ENCODE results near the gene MBD5. TPM values are rescaled to one million over a fixed set of nuclear protein-coding genes. Genes with fewer than 3 reads are reported as not detected.
A peak's percentile ranks its signal among the peaks of the same experiment; 100 is the strongest.
"Not testable (repeated sequence)": the region's sequence is repeated elsewhere in the genome, so short reads cannot be mapped to it uniquely, and the experiment has no call there.

The MBD5 gene
- total RNA-seq, 1 donor from 2014 or later: 18.8 TPM

DNA sequence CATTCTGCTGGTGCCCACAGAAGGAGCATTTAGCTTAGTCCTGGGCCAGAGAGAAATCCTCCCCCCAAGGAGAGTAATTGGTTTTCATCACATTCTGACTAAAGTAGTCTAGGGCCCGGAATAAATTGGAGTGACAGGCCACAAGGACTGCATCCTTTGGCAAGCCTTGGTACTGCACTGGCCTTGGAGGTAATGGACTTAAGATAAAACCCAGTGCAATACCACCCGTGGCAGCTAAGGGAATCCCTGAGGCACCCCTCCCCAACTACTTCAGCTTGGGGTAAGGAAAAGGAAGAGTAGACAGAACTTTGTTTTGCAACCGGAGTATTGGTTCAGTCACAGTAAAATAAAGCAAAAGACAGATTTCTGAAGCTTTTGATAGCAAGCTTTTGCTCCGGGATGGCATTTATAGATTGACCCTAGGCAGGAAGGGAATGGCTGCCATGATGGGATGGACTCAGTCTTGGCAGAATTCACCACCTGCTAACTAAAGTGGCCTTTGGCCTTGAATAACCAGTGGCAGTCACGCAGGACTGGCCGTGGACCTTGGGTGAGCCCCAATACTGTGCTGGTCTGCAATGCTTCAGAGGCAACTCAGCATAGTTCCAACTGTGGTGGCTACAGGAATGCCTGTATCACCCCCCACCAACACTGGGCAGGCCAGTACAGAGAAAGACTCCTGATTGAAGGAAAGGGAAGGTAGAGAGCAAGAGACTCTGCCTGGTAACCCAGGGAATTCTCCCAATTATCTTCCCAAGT lies 14.5 kb upstream of the MBD5 start:
- Mint-ChIP-seq H3K4me1 (ENCODE audit: low read depth) (no peaks in the 10 kb centered on the region), H3K27ac (no peak overlapping the region), H3K4me3 (no peak overlapping the region), H3K36me3 (ENCODE audit: low read depth) (peaks cover 19% of the 10 kb centered on the region), H3K9me3 (peaks cover 47% of the 10 kb centered on the region), H3K27me3 (ENCODE audit: insufficient read depth) (no peaks in the 10 kb centered on the region)
- intact Hi-C loops (cut with micrococcal nuclease): no loop called here
- no peak for DNase-seq (ENCODE audit: low spot score)

DNA sequence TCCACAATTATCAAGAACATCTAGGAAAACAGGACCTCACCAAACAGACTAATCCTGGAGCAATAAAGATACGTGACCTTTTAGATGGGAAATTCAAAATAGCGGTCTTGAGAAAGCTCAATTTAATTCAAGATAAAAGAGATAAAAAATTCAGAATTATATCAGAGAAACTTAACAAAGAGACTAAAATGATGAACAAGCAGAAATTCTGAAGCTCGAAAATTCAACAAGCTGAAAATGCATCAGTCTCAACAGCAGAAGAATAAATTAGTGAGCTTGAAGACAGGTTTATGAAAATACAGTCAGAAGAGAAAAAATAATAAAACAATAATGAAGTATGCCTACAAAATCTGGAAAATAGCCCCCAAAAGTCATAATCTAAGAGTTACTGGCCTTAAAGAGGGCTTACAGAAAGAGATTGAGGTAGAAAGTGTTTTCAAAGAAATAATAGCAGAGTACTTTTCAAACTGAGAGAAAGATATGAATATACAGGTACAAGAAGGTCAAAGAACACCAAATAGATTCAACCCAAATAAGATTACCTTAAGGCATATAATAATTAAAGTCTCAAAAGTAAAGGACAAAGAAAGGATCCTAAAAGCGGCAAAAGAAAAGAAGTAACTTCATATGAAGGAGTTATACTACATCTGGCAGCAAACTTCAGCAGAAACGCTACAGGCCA lies 13.5 kb upstream of the MBD5 start:
- Mint-ChIP-seq H3K27me3 (ENCODE audit: insufficient read depth) (no peaks in the 10 kb centered on the region), H3K36me3 (ENCODE audit: low read depth) (peaks cover 17% of the 10 kb centered on the region), H3K27ac (no peak overlapping the region), H3K4me1 (ENCODE audit: low read depth) (no peaks in the 10 kb centered on the region), H3K9me3 (peaks cover 39% of the 10 kb centered on the region), H3K4me3 (no peak overlapping the region)
- intact Hi-C loops (cut with micrococcal nuclease): no loop called here
- DNase-seq (ENCODE audit: low spot score): no peak

DNA sequence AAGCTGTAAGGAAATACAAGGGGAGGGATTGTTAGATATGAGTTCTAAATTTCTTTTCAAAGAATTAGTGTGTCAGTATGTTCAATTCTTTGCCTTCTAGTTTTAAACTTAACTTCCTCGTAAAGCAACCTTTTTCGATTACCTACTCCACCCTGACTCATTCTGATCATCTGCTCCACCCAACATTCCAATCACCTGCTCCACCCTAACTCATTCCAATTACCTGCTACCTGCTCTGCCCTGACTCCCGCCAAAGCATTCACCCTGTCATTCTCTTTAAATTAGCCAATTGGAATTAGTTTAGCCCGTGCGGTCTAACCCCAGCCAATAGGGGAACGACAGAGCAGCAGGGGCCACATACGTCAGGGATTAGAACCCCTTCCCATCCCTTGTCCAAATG lies 12.5 kb upstream of the MBD5 start:
- H3K4me1 Mint-ChIP-seq (ENCODE audit: low read depth); H3K27ac Mint-ChIP-seq; H3K4me3 Mint-ChIP-seq; intact Hi-C loops (cut with micrococcal nuclease); DNase-seq (ENCODE audit: low spot score); H3K27me3 Mint-ChIP-seq (ENCODE audit: insufficient read depth): not testable (repeated sequence)
- Mint-ChIP-seq H3K36me3 (ENCODE audit: low read depth) (peaks cover 15% of the 10 kb centered on the region), H3K9me3 (peaks cover 33% of the 10 kb centered on the region)

DNA sequence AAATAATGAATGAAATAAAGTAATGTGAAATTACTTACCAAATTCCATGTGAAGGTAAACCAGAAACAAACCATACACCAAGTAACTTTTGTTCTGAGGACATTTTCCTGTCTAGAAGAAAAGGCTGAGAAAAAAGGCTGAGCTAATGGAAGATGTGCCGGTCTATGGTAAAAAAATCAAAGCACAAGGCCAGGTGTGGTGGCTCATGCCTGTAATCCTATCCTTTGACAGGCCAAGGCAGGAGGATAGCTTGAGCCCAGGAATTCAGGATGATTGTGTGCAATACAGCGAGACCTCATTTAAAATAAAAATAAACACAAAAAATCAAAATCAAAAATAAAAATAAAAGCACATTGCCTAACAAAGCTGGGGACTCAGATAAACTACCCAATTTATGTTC lies 7.0 kb upstream of the MBD5 start:
- no peaks in the 10 kb centered on the region for H3K27me3 Mint-ChIP-seq (ENCODE audit: insufficient read depth)
- H3K36me3 Mint-ChIP-seq (ENCODE audit: low read depth): peaks cover 12% of the 10 kb centered on the region
- DNase-seq (ENCODE audit: low spot score): no peak
- peaks cover 14% of the 10 kb centered on the region for H3K9me3 Mint-ChIP-seq
- no peak overlapping the region for H3K4me3 Mint-ChIP-seq
- intact Hi-C loops (cut with micrococcal nuclease): no loop called here
- H3K4me1 Mint-ChIP-seq (ENCODE audit: low read depth): peaks cover 13% of the 10 kb centered on the region
- H3K27ac Mint-ChIP-seq: no peak overlapping the region

DNA sequence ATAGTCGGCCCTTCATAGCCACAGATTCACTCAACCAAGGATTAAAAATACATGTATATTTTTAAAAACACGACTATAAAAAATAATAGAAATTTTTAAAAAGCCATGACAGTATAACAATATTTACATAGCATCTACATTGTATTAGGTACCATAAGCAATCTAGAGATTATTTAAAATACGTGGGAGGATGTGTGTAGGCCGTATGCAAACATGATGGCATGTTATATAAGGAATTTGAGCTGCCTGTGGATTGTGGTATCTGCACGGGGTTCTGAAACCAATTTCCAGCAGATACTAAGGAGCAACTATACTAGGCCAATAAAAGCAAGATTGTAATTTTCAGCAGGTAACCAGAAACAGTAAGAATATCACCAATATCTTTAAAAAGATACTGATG lies 6.3 kb upstream of the MBD5 start:
- Mint-ChIP-seq H3K9me3 (peaks cover 12% of the 10 kb centered on the region), H3K4me1 (ENCODE audit: low read depth) (peaks cover 19% of the 10 kb centered on the region), H3K36me3 (ENCODE audit: low read depth) (peaks cover 10% of the 10 kb centered on the region), H3K4me3 (no peak overlapping the region), H3K27me3 (ENCODE audit: insufficient read depth) (no peaks in the 10 kb centered on the region), H3K27ac (no peak overlapping the region)
- intact Hi-C loops (cut with micrococcal nuclease): no loop called here
- DNase-seq (ENCODE audit: low spot score): no peak

DNA sequence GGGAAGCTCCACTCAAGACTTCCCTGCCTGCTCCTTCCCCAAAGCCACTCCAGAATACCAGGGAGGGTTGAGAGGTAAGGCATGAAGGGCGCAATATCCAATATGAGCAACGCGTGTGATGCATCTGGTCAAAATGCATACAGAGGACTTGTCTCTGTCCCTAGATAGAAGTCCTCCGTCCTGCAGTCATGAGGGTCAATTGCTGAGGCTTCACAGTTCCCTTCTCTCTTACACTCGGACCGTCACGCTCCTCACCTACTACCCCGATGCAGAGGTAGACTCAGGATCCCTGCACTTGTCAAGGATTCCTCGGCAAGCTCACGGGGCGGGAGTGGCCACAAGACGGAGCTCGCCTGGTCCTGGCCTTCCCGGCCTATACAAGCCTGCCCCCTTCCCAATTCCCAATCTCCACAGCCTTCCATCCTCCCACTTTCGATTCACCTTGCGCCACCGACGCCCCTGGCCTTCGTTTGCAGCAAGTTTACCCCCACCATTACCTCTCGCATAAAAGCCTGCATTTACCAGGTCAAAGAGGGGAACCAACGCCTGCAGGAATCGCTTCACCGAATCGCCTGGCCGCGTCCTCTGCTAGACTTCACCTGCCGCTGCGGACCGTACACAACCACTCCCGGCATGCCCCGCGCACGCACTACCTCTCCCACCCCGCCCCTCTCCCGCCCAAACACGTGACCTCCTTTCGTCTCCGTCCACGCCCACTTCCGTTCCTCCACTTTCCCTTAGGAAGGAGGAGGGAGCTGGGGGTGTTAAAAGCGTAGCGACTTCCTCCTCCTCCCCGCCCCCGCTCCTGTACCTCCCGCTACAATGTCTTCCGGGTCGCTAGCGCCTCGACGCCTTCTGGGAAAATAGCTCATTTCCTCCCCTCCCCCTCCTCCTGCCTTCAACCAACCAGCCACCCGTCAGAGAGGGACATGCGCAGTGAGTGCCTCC lies 506 bp upstream of the MBD5 start, which contains the start of gene ORC4:
ORC4 (minus strand) TSS at position 627 of the 948 bp plus-strand sequence. CDS start 44,779 bp downstream, outside the sequence.
- no peaks in the 10 kb centered on the region for H3K36me3 Mint-ChIP-seq (ENCODE audit: low read depth)
- DNase-seq (ENCODE audit: low spot score): peak; percentile 95
- peaks cover 40% of the 10 kb centered on the region for H3K4me1 Mint-ChIP-seq (ENCODE audit: low read depth)
- H3K27me3 Mint-ChIP-seq (ENCODE audit: insufficient read depth): no peaks in the 10 kb centered on the region
- intact Hi-C loops (cut with micrococcal nuclease): loop anchor here (1.0 to 5.0 kb wide), 11 partner anchors 84 to 1567 kb away; partner anchors contain the start of genes ACVR2A and MMADHC
- H3K27ac Mint-ChIP-seq: peak within 1 kb of the TSS; percentile 95
- peak within 1 kb of the TSS; percentile 98 for H3K4me3 Mint-ChIP-seq
- H3K9me3 Mint-ChIP-seq: no peaks in the 10 kb centered on the region

DNA sequence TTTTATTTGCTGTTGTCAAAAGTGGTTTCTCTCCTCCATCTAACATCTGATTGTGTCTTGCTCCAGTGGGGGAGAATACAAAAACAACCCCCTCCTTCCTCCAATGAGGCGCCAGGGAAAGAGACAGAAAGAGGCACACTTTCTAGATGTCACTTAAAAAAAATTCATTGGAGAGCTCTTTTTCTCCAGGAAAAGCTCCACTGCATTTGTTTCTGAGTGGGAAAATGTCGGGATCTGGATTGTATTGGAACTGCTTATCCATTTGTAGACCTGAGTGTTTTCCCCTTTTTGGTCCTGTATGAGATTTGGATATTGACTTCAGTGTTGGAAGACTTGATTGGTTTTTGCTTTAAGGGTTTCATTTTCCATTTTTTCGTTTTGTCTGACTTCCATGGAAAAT lies 995 bp downstream of the MBD5 start:
- H3K27me3 Mint-ChIP-seq (ENCODE audit: insufficient read depth): no peaks in the 10 kb centered on the region
- intact Hi-C loops (cut with micrococcal nuclease): loop anchor here (1.0 to 5.0 kb wide), 5 partner anchors 85 to 905 kb away; no protein-coding TSS in a partner anchor
- DNase-seq (ENCODE audit: low spot score): no peak
- H3K27ac Mint-ChIP-seq: peak overlapping the region; percentile 95
- H3K4me1 Mint-ChIP-seq (ENCODE audit: low read depth): peaks cover 50% of the 10 kb centered on the region
- no peaks in the 10 kb centered on the region for H3K9me3 Mint-ChIP-seq
- H3K36me3 Mint-ChIP-seq (ENCODE audit: low read depth): peaks cover 4% of the 10 kb centered on the region
- peak overlapping the region; percentile 98 for H3K4me3 Mint-ChIP-seq

DNA sequence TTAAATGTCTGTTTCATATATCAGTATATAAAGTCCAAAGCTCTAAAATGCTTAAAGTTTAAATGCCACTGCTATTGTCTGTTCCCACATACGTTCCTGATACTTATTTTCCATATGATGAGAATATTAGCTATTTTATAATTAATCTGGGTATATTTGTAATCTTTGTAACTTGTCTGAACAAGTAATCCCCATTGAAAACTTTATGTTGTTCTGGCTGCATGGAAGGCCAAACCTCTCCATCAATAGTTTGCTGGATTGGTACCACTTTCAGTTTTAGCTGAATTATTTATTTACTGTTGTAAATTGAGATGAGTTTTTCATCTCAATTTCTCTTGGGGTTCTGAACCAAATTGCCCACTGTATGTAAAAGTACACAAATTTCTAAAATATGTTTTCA lies 1.5 kb downstream of the MBD5 start:
- peaks cover 50% of the 10 kb centered on the region for H3K4me1 Mint-ChIP-seq (ENCODE audit: low read depth)
- intact Hi-C loops (cut with micrococcal nuclease): loop anchor here (5.0 kb wide), 2 partner anchors 390 to 905 kb away; no protein-coding TSS in a partner anchor
- H3K36me3 Mint-ChIP-seq (ENCODE audit: low read depth): peaks cover 4% of the 10 kb centered on the region
- no peak for DNase-seq (ENCODE audit: low spot score)
- H3K4me3 Mint-ChIP-seq: peak overlapping the region; percentile 98
- no peaks in the 10 kb centered on the region for H3K9me3 Mint-ChIP-seq
- H3K27me3 Mint-ChIP-seq (ENCODE audit: insufficient read depth): no peaks in the 10 kb centered on the region
- H3K27ac Mint-ChIP-seq: peak overlapping the region; percentile 95

DNA sequence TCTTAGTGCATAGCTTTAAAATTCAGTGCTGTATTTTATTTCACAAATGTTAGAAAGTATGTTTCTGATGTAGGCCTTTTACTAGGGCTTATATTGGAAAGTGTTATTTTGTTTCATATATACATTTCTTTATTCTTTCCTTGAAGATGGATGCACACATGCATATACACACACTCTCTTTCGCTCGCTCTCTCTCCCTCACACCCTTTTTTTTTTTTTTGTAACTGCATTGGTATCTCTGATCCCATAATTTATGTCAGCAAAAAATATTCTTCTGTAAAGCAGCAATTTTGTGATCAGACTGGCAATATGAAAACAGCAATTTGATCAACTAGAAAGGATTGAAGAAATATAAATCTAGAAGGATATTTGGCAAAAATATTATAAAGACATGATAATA lies 2.0 kb downstream of the MBD5 start:
- Mint-ChIP-seq H3K4me1 (ENCODE audit: low read depth) (peaks cover 47% of the 10 kb centered on the region), H3K4me3 (peak overlapping the region; percentile 98), H3K9me3 (no peaks in the 10 kb centered on the region), H3K27me3 (ENCODE audit: insufficient read depth) (no peaks in the 10 kb centered on the region), H3K27ac (no peak overlapping the region), H3K36me3 (ENCODE audit: low read depth) (peaks cover 4% of the 10 kb centered on the region)
- DNase-seq (ENCODE audit: low spot score): no peak
- intact Hi-C loops (cut with micrococcal nuclease): loop anchor here (5.0 kb wide), 2 partner anchors 391 to 904 kb away; no protein-coding TSS in a partner anchor

DNA sequence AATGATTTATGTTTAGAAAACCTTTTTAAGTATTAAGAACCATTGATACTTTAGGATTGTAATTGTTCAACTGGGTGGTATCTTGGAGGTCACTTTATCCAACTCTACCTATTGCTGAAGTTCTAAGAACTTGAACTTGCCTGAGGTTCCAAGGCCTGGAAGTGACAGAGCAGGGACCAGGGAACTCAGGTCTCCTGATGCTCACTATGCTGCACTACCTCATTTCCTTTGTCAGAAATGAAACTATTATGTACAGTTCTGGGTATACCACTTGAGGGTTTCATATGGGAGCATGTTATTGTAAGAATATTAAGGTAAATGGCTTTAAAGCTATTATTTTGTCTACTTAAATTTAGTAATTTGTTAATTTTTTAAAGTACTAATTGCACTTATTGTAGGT lies 3.0 kb downstream of the MBD5 start:
- peak overlapping the region; percentile 89 for H3K27ac Mint-ChIP-seq
- no peaks in the 10 kb centered on the region for H3K9me3 Mint-ChIP-seq
- intact Hi-C loops (cut with micrococcal nuclease): loop anchor here (1.0 to 5.0 kb wide), 3 partner anchors 392 to 903 kb away; partner anchors contain the start of gene KIF5C
- H3K4me1 Mint-ChIP-seq (ENCODE audit: low read depth): peaks cover 37% of the 10 kb centered on the region
- H3K36me3 Mint-ChIP-seq (ENCODE audit: low read depth): peaks cover 4% of the 10 kb centered on the region
- no peak for DNase-seq (ENCODE audit: low spot score)
- no peaks in the 10 kb centered on the region for H3K27me3 Mint-ChIP-seq (ENCODE audit: insufficient read depth)
- H3K4me3 Mint-ChIP-seq: peak overlapping the region; percentile 76

DNA sequence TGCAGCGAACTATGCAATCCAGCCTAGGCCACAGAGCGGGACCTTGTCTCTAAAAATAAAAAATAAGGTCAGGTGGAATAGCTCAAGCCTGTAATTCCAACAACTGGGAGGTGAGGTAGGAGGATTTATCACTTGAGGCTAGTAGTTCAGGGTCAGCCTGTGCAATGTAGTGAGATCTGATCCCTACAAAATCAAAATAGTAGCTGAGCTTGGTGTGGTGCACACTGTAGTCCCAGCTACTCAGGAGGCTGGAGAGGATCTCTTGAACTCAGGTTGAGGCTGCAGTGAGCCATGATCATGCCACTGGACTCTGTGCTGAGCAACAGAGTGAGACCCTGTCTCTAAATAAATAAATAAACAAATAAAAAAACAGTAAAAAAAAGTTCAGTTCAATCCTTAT lies 5.7 kb downstream of the MBD5 start:
- H3K4me1 Mint-ChIP-seq (ENCODE audit: low read depth): peaks cover 31% of the 10 kb centered on the region
- H3K4me3 Mint-ChIP-seq: no peak overlapping the region
- intact Hi-C loops (cut with micrococcal nuclease): no loop called here
- H3K9me3 Mint-ChIP-seq: no peaks in the 10 kb centered on the region
- no peaks in the 10 kb centered on the region for H3K27me3 Mint-ChIP-seq (ENCODE audit: insufficient read depth)
- no peak overlapping the region for H3K27ac Mint-ChIP-seq
- DNase-seq (ENCODE audit: low spot score): no peak
- H3K36me3 Mint-ChIP-seq (ENCODE audit: low read depth): peaks cover 4% of the 10 kb centered on the region

DNA sequence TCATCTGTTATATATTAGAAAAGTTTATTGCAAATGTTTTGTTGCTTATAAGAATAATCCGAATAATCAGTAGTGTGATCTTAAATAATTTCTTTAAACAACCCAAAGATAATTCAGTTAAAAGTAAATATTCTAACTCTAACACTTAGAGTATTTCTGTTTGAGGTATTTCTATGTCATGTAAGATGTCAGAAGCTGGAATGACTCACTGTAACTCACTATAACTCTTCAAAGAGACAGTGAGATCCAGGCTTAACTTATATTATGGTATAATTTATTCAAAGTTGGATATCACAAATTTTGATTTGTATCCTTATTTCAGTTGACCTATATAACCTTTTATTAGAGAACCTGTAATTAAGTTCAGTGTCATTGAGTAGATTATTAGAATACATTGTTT lies 6.9 kb downstream of the MBD5 start:
- DNase-seq (ENCODE audit: low spot score): no peak
- peaks cover 4% of the 10 kb centered on the region for H3K36me3 Mint-ChIP-seq (ENCODE audit: low read depth)
- intact Hi-C loops (cut with micrococcal nuclease): no loop called here
- no peak overlapping the region for H3K27ac Mint-ChIP-seq
- H3K9me3 Mint-ChIP-seq: no peaks in the 10 kb centered on the region
- H3K27me3 Mint-ChIP-seq (ENCODE audit: insufficient read depth): no peaks in the 10 kb centered on the region
- peaks cover 29% of the 10 kb centered on the region for H3K4me1 Mint-ChIP-seq (ENCODE audit: low read depth)
- H3K4me3 Mint-ChIP-seq: no peak overlapping the region
